IMR-90 (cell line): ENCODE results near the gene PSMC4. TPM values are rescaled to one million over a fixed set of nuclear protein-coding genes. Genes with fewer than 3 reads are reported as not detected.

Experiments
- ATAC-seq: fragments of 200-7000 bp; cut with Tn5 transposase; 2 replicates; pipeline ENCODE4 v1.9.1; 2020; ENCODE audit warnings: low read depth, mild to moderate bottlenecking, moderate library complexity
- BruUV-seq: library from RNA; stranded (reverse); fragments of 400-500 nt; replicated peaks from 2 replicates; lab custom pipeline; 2021; lab: Mats Ljungman, UMichigan
- CTCF ChIA-PET: fragments of 300-600 bp; formaldehyde crosslinking; extraction: SDS; loops from one replicate; lab custom pipeline; 2021; ENCODE audit warnings: antibody characterized with exemption; lab: Yijun Ruan, JAX
- POLR2A ChIA-PET: fragments of 300-600 bp; sonication (Branson Sonifier 250); formaldehyde crosslinking; loops from one replicate; lab custom pipeline; 2022; ENCODE audit warnings: antibody characterized with exemption; ENCODE audit not compliant: unreplicated experiment; lab: Charles Lee
- DNase-seq: peaks from one replicate; pipeline ENCODE4 v3.0.0; 2013
- H2AFZ ChIP-seq: replicated peaks from 2 replicates; pipeline ENCODE3; 2013; ENCODE audit warnings: low read length, mild to moderate bottlenecking; ENCODE audit not compliant: poor library complexity
- H2AK5ac ChIP-seq: 2 replicates; pipeline ENCODE4 v1.6.1; 2013; ENCODE audit warnings: low read depth, low read length, inconsistent platforms
- H2AK9ac ChIP-seq: replicated peaks from 2 replicates; pipeline ENCODE3; 2013; ENCODE audit warnings: mild to moderate bottlenecking, low read depth, low read length, moderate library complexity; ENCODE audit not compliant: poor library complexity
- H2BK120ac ChIP-seq: 2 replicates; pipeline ENCODE4 v1.6.1; 2013; ENCODE audit warnings: low read depth, low read length, inconsistent platforms
- H2BK15ac ChIP-seq: 3 replicates; pipeline ENCODE4 v1.6.1; 2013; ENCODE audit warnings: low read depth, low read length, inconsistent platforms
- H2BK20ac ChIP-seq: 2 replicates; pipeline ENCODE4 v1.6.1; 2013; ENCODE audit warnings: low read depth, mild to moderate bottlenecking, inconsistent platforms, low read length, moderate library complexity
- H2BK5ac ChIP-seq: 2 replicates; pipeline ENCODE4 v1.6.1; 2013; ENCODE audit warnings: mild to moderate bottlenecking, low read depth, low read length, inconsistent platforms; ENCODE audit not compliant: poor library complexity, severe bottlenecking
- H3K14ac ChIP-seq: replicated peaks from 2 replicates; pipeline ENCODE4 v1.6.1; 2013; ENCODE audit warnings: low read depth, low read length, inconsistent platforms
- H3K18ac ChIP-seq: 2 replicates; pipeline ENCODE4 v1.6.1; 2013; ENCODE audit warnings: low read depth, low read length, control low read depth
- H3K23ac ChIP-seq: 2 replicates; pipeline ENCODE4 v1.6.1; 2013; ENCODE audit warnings: low read depth, low read length, inconsistent platforms
- H3K27ac ChIP-seq: 2 replicates; pipeline ENCODE4 v1.5.1; 2013; ENCODE audit warnings: mild to moderate bottlenecking, control low read depth, low read length; ENCODE audit not compliant: insufficient read depth
- H3K27me3 ChIP-seq: 2 replicates; pipeline ENCODE4 v1.6.1; 2013; ENCODE audit warnings: low read length; ENCODE audit not compliant: control insufficient read depth, insufficient read depth
- H3K36me3 ChIP-seq: 2 replicates; pipeline ENCODE4 v1.6.1; 2013; ENCODE audit warnings: low read length, mixed read lengths; ENCODE audit not compliant: control insufficient read depth, insufficient read depth
- H3K4ac ChIP-seq: 2 replicates; pipeline ENCODE4 v1.6.1; 2013; ENCODE audit warnings: low read depth, low read length, inconsistent platforms
- H3K4me1 ChIP-seq: 2 replicates; pipeline ENCODE4 v1.6.1; 2013; ENCODE audit warnings: low read length, mixed read lengths; ENCODE audit not compliant: control insufficient read depth, insufficient read depth
- H3K4me2 ChIP-seq: 2 replicates; pipeline ENCODE4 v1.6.1; 2013; ENCODE audit warnings: low read depth, mild to moderate bottlenecking, control low read depth, low read length, moderate library complexity
- H3K4me3 ChIP-seq: 2 replicates; pipeline ENCODE4 v1.5.1; 2013; ENCODE audit warnings: low read depth, mild to moderate bottlenecking, control low read depth, low read length, moderate library complexity; ENCODE audit not compliant: insufficient read depth
- H3K56ac ChIP-seq: 2 replicates; pipeline ENCODE4 v1.6.1; 2013; ENCODE audit warnings: low read length, inconsistent platforms; ENCODE audit not compliant: insufficient read depth; ENCODE audit errors: extremely low read depth
- H3K79me1 ChIP-seq, 2 experiments: 2 replicates each; pipeline ENCODE4 v1.6.1; 2013; ENCODE audit warnings: low read length in 2 of 2, inconsistent platforms in 1 of 2, low read depth in 1 of 2
- H3K9ac ChIP-seq: 2 replicates; pipeline ENCODE4 v1.6.1; 2013; ENCODE audit warnings: low read depth, low read length, control low read depth
- H3K9me1 ChIP-seq: 2 replicates; pipeline ENCODE4 v1.6.1; 2013; ENCODE audit warnings: low read length, inconsistent platforms; ENCODE audit not compliant: insufficient read depth
- H3K9me3 ChIP-seq: 2 replicates; pipeline ENCODE4 v1.6.1; 2013; ENCODE audit warnings: low read length; ENCODE audit not compliant: control insufficient read depth, insufficient read depth
- H4K20me1 ChIP-seq: 2 replicates; pipeline ENCODE4 v1.6.1; 2013; ENCODE audit warnings: low read length, inconsistent platforms; ENCODE audit not compliant: insufficient read depth
- H4K5ac ChIP-seq: 2 replicates; pipeline ENCODE4 v1.6.1; 2013; ENCODE audit warnings: mild to moderate bottlenecking, low read depth, low read length, control low read depth
- H4K8ac ChIP-seq, 2 experiments: 2 replicates each; pipeline ENCODE4 v1.6.1; 2013; ENCODE audit warnings: low read depth in 2 of 2, low read length in 2 of 2, control low read depth in 1 of 2, inconsistent platforms in 1 of 2
- H4K91ac ChIP-seq: 2 replicates; pipeline ENCODE4 v1.6.1; 2013; ENCODE audit warnings: low read depth, low read length, inconsistent platforms; ENCODE audit not compliant: insufficient read depth
- CEBPB ChIP-seq: IDR thresholded peaks from 2 replicates; pipeline ENCODE4 v1.6.1; 2012; ENCODE audit warnings: low read depth, low read length, improper control_type of control experiment
- MAZ ChIP-seq: IDR thresholded peaks from 2 replicates; pipeline ENCODE4 v1.6.1; 2012; ENCODE audit warnings: low read depth, mild to moderate bottlenecking, low read length, improper control_type of control experiment, moderate library complexity, borderline replicate concordance
- MXI1 ChIP-seq: IDR thresholded peaks from 2 replicates; pipeline ENCODE4 v1.6.1; 2012; ENCODE audit warnings: low read depth, mild to moderate bottlenecking, low read length, moderate library complexity, borderline replicate concordance
- POLR2A ChIP-seq: IDR thresholded peaks from 2 replicates; pipeline ENCODE4 v1.6.1; 2012; ENCODE audit warnings: mild to moderate bottlenecking, low read depth, low read length
- RCOR1 ChIP-seq: IDR thresholded peaks from 2 replicates; pipeline ENCODE4 v1.6.1; 2012; ENCODE audit warnings: mild to moderate bottlenecking, low read length, improper control_type of control experiment; ENCODE audit not compliant: insufficient replicate concordance
- WGBS, 2 experiments: methylation state at CpG; one replicate each; pipeline versions ENCODE4 v1.1.5 to v1.1.7; 2013; ENCODE audit warnings: missing lambda C conversion rate in 2 of 2; ENCODE audit not compliant: insufficient read length in 1 of 2; ENCODE audit errors: extremely low coverage in 2 of 2; 5-methylcytosine and 5-hydroxymethylcytosine counted together
- dilution Hi-C: fragments of 300-500 bp; cut with HindIII; formaldehyde crosslinking; loops from one replicate; pipeline ENCODE4 v1.14.3; 2018; ENCODE audit warnings: low sequenced_read_pairs; ENCODE audit not compliant: unreplicated experiment
- in situ Hi-C: fragments of 300-500 bp; cut with MboI; formaldehyde crosslinking; loops from 3 replicates; pipeline ENCODE4 v1.14.3; 2019; ENCODE audit warnings: low sequenced_read_pairs, inconsistent platforms, mixed read lengths
- intact Hi-C: fragments of 100-400 bp; cut with micrococcal nuclease; formaldehyde crosslinking; loops from 2 replicates; pipeline ENCODE4 v1.10.0; 2022
- polyA plus RNA-seq, 3 experiments: library from polyadenylated mRNA; depleted of rRNA; stranded (reverse); fragments of >200 nt; gene quantifications; 2 replicates each; pipeline ENCODE4 v1.2.3, GENCODE V29; 2012; ENCODE audit warnings: low replicate concordance in 1 of 3
- total RNA-seq: library from RNA; depleted of rRNA; stranded (reverse); fragments of >200 nt; gene quantifications from 2 replicates; pipeline ENCODE4 v1.2.3, GENCODE V29; 2012
- TF ChIP-seq, protein P1 (sequence below): fragments of 150-350 bp; IDR thresholded peaks from 2 replicates; pipeline ENCODE4 v1.6.1; 2016; ENCODE audit warnings: low read depth, mild to moderate bottlenecking, low read length, moderate library complexity, borderline replicate concordance

The PSMC4 gene
- total and polyA plus RNA-seq, 2 of the 4 experiments (the other 2 are of a cell fraction) = 148 to 216 TPM

DNA sequence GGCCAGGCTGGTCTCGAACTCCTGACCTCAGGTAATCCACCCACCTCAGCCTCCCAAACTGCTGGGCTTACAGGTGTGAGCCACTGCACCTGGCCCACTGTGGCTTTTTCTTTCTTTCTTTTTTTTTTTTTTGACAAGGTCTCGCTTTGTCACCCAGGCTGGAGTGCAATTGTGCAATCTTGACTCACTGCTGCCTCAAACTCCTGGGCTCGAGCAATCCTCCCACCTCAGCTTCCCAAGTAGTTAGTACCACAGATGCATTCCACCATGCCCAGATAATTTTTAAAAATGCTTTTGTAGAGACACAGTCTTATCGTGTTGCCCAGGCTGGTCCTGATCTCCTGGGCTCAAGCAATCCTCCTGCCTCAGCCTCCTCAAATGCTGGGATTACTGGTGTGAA is 24.4 kb upstream of the PSMC4 start:
- CTCF ChIA-PET = no interaction called here
- no peak for DNase-seq
- no peaks in the 10 kb centered on the region for H3K9me3 ChIP-seq

More for the DNA sequence above, 24.4 kb upstream of the PSMC4 start:
- Histone ChIP-seq H3K56ac (no peak overlapping the region), H3K4me3 (no peak overlapping the region), H2BK5ac (no peak overlapping the region), H2BK15ac (no peak overlapping the region), H3K4me1 (no peaks in the 10 kb centered on the region), H3K79me1 (no peaks in the 10 kb centered on the region), H2AK5ac (no peak overlapping the region), H2BK120ac (no peak overlapping the region), H3K18ac (no peak overlapping the region), H3K4ac (no peak overlapping the region), H3K27me3 (no peaks in the 10 kb centered on the region), H3K27ac (no peak overlapping the region), H4K20me1 (no peaks in the 10 kb centered on the region), H3K4me2 (no peak overlapping the region), H4K8ac (no peak overlapping the region), H4K5ac (no peak overlapping the region), H2AK9ac (no peak overlapping the region), H3K9ac (no peak overlapping the region), H2AFZ (no peak overlapping the region), H3K9me1 (no peaks in the 10 kb centered on the region), H4K91ac (no peak overlapping the region), H2BK20ac (no peak overlapping the region), H3K23ac (no peak overlapping the region), H3K14ac (no peak overlapping the region), H3K36me3 (no peaks in the 10 kb centered on the region)
- TF ChIP-seq MXI1 = no peak
- TF ChIP-seq RCOR1 = no peak
- TF ChIP-seq MAZ = no peak
- TF ChIP-seq, protein P1, sequence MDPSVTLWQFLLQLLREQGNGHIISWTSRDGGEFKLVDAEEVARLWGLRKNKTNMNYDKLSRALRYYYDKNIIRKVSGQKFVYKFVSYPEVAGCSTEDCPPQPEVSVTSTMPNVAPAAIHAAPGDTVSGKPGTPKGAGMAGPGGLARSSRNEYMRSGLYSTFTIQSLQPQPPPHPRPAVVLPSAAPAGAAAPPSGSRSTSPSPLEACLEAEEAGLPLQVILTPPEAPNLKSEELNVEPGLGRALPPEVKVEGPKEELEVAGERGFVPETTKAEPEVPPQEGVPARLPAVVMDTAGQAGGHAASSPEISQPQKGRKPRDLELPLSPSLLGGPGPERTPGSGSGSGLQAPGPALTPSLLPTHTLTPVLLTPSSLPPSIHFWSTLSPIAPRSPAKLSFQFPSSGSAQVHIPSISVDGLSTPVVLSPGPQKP = no peak
- no peak for TF ChIP-seq POLR2A
- TF ChIP-seq CEBPB = peak; percentile 75
- ATAC-seq = no peak
- dilution Hi-C loops (no loop called here), intact Hi-C loops (no loop called here), in situ Hi-C loops (no loop called here)
- POLR2A ChIA-PET = no interaction called here
- no TSS peak for BruUV-seq
- no CpG with 5 or more reads among the region's 4 CpGs for WGBS, 2 experiments
